ENCODE data around the gene ITPR1. TPM values are rescaled to one million over a fixed set of nuclear protein-coding genes. Genes with fewer than 3 reads are reported as not detected.
A peak's percentile ranks its signal among the peaks of the same experiment; 100 is the strongest.

ITPR1 gene
- total and polyA plus RNA-seq, 10 of the 15 experiments (the other 5 are each of a cell fraction or from before 2014, with no cell fraction given) = 12.2 to 239 (median 28.4) TPM

DNA sequence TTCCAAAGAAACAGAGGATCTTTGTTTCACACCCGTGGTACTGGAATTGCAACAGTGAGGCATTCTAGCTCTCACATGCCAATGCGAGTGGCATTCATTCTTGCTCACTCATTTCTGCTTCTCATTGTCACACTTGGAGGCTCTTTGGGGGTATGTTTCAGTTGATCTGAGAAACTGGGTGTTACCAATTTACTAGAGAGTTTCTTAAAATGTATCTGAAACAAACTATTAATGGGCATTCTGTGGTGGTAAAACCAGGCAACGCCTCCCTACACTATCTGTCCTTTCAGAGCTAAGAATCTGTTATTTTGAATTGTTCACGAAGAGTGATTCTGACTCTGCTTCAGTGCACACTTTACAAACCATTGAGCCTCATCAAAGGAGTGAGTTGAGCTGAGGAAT is 345.5 kb downstream of the ITPR1 start (continued):
- TF ChIP-seq SUZ12 (IDR thresholded peaks at IDR 0.05; ENCODE audit: unreplicated experiment) = no peak
- TF ChIP-seq CEBPB (IDR thresholded peaks at IDR 0.05; ENCODE audit: borderline replicate concordance in 1 of 2, low read depth in 2 of 2, low read length in 2 of 2) = no peak; a peak in 1 of 4 replicates
- no peak for TF ChIP-seq TCF12 (IDR thresholded peaks at IDR 0.05; ENCODE audit: low read depth, low read length)
- TF ChIP-seq CBX3 (IDR thresholded peaks at IDR 0.05; ENCODE audit: borderline replicate concordance, low read depth) = no peak
- TF ChIP-seq CBFB (IDR thresholded peaks at IDR 0.05; ENCODE audit: low read depth) = no peak
- TF ChIP-seq NR2C1 (IDR thresholded peaks at IDR 0.05) = no peak
- TF ChIP-seq PAX8 (IDR thresholded peaks at IDR 0.05) = no peak
- TF ChIP-seq, protein P1, sequence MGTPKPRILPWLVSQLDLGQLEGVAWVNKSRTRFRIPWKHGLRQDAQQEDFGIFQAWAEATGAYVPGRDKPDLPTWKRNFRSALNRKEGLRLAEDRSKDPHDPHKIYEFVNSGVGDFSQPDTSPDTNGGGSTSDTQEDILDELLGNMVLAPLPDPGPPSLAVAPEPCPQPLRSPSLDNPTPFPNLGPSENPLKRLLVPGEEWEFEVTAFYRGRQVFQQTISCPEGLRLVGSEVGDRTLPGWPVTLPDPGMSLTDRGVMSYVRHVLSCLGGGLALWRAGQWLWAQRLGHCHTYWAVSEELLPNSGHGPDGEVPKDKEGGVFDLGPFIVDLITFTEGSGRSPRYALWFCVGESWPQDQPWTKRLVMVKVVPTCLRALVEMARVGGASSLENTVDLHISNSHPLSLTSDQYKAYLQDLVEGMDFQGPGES (IDR thresholded peaks at IDR 0.05) = no peak
- TF ChIP-seq MYC (IDR thresholded peaks at IDR 0.05; ENCODE audit: insufficient read depth, insufficient read length, insufficient replicate concordance, low read length, severe bottlenecking) = no peak
- no peak for TF ChIP-seq ESRRA (IDR thresholded peaks at IDR 0.05; ENCODE audit: low read length)
- TF ChIP-seq, protein P2, sequence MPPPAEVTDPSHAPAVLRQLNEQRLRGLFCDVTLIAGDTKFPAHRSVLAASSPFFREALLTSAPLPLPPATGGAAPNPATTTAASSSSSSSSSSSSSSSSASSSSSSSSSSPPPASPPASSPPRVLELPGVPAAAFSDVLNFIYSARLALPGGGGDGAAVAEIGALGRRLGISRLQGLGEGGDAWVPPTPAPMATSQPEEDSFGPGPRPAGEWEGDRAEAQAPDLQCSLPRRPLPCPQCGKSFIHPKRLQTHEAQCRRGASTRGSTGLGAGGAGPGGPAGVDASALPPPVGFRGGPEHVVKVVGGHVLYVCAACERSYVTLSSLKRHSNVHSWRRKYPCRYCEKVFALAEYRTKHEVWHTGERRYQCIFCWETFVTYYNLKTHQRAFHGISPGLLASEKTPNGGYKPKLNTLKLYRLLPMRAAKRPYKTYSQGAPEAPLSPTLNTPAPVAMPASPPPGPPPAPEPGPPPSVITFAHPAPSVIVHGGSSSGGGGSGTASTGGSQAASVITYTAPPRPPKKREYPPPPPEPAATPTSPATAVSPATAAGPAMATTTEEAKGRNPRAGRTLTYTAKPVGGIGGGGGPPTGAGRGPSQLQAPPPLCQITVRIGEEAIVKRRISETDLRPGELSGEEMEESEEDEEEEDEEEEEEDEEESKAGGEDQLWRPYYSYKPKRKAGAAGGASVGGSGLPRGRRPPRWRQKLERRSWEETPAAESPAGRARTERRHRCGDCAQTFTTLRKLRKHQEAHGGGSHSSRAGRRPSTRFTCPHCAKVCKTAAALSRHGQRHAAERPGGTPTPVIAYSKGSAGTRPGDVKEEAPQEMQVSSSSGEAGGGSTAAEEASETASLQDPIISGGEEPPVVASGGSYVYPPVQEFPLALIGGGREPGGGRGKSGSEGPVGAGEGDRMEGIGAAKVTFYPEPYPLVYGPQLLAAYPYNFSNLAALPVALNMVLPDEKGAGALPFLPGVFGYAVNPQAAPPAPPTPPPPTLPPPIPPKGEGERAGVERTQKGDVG (CRISPR knock-in tag; IDR thresholded peaks at IDR 0.05) = no peak
- TF ChIP-seq, protein P3, sequence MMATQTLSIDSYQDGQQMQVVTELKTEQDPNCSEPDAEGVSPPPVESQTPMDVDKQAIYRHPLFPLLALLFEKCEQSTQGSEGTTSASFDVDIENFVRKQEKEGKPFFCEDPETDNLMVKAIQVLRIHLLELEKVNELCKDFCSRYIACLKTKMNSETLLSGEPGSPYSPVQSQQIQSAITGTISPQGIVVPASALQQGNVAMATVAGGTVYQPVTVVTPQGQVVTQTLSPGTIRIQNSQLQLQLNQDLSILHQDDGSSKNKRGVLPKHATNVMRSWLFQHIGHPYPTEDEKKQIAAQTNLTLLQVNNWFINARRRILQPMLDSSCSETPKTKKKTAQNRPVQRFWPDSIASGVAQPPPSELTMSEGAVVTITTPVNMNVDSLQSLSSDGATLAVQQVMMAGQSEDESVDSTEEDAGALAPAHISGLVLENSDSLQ (IDR thresholded peaks at IDR 0.05) = no peak
- TF ChIP-seq SUPT20H (IDR thresholded peaks at IDR 0.05; ENCODE audit: borderline replicate concordance, control insufficient read depth, low read depth, low read length) = no peak
- TF ChIP-seq MXI1 (IDR thresholded peaks at IDR 0.05; ENCODE audit: low read depth, low read length) = no peak
- no peak for TF ChIP-seq NFXL1 (IDR thresholded peaks at IDR 0.05; ENCODE audit: borderline replicate concordance)
- TF ChIP-seq KLF5 (IDR thresholded peaks at IDR 0.05; ENCODE audit: partially characterized antibody) = peak; percentile 35
- TF ChIP-seq SMAD5 (IDR thresholded peaks at IDR 0.05; ENCODE audit: low read depth) = no peak
- TF ChIP-seq RBBP5 (conservative IDR thresholded peaks at IDR 0.05) = no peak
- TF ChIP-seq, protein P4, sequence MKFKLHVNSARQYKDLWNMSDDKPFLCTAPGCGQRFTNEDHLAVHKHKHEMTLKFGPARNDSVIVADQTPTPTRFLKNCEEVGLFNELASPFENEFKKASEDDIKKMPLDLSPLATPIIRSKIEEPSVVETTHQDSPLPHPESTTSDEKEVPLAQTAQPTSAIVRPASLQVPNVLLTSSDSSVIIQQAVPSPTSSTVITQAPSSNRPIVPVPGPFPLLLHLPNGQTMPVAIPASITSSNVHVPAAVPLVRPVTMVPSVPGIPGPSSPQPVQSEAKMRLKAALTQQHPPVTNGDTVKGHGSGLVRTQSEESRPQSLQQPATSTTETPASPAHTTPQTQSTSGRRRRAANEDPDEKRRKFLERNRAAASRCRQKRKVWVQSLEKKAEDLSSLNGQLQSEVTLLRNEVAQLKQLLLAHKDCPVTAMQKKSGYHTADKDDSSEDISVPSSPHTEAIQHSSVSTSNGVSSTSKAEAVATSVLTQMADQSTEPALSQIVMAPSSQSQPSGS (IDR thresholded peaks at IDR 0.05; ENCODE audit: low read length) = peak; percentile 82
- TF ChIP-seq, protein P5, sequence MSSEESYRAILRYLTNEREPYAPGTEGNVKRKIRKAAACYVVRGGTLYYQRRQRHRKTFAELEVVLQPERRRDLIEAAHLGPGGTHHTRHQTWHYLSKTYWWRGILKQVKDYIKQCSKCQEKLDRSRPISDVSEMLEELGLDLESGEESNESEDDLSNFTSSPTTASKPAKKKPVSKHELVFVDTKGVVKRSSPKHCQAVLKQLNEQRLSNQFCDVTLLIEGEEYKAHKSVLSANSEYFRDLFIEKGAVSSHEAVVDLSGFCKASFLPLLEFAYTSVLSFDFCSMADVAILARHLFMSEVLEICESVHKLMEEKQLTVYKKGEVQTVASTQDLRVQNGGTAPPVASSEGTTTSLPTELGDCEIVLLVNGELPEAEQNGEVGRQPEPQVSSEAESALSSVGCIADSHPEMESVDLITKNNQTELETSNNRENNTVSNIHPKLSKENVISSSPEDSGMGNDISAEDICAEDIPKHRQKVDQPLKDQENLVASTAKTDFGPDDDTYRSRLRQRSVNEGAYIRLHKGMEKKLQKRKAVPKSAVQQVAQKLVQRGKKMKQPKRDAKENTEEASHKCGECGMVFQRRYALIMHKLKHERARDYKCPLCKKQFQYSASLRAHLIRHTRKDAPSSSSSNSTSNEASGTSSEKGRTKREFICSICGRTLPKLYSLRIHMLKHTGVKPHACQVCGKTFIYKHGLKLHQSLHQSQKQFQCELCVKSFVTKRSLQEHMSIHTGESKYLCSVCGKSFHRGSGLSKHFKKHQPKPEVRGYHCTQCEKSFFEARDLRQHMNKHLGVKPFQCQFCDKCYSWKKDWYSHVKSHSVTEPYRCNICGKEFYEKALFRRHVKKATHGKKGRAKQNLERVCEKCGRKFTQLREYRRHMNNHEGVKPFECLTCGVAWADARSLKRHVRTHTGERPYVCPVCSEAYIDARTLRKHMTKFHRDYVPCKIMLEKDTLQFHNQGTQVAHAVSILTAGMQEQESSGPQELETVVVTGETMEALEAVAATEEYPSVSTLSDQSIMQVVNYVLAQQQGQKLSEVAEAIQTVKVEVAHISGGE (CRISPR knock-in tag; IDR thresholded peaks at IDR 0.05) = no peak

Data from GM12878 (cell line).